Measurements from ENCODE around the gene TPBGL.

GRCh38 chr11:75219869-75220268 lies 20.7 kb upstream of the TPBGL start:
- TF ChIP-seq CTCF (conservative IDR thresholded peaks at IDR 0.05; ENCODE audit: low read depth, low read length) (no peak), EZH2 (IDR thresholded peaks at IDR 0.05; ENCODE audit: borderline replicate concordance, low read depth, low read length, poor library complexity, severe bottlenecking) (no peak)
